ENCODE measurements around the gene RUBCNL. TPM values are rescaled to one million over a fixed set of nuclear protein-coding genes. Genes with fewer than 3 reads are reported as not detected.

The RUBCNL gene
- total RNA-seq, 1 donor from 2014 or later = 0.70 TPM

GRCh38 chr13:46347277-46347676, 39.8 kb downstream of the RUBCNL start:
- no peak for DNase-seq
- no peak for ATAC-seq (ENCODE audit: poor library complexity)
- intact Hi-C loops (cut with DNase I) = no loop called here

GRCh38 chr13:46345866-46346265, 41.2 kb downstream of the RUBCNL start:
- intact Hi-C loops (cut with DNase I) = no loop called here
- ATAC-seq (ENCODE audit: poor library complexity) = no peak
- no peak for DNase-seq

- DNase-seq = no peak
- ATAC-seq (ENCODE audit: poor library complexity) = no peak
- intact Hi-C loops (cut with DNase I) = no loop called here
These were observed 41.7 kb downstream of the RUBCNL start for GRCh38 chr13:46345398-46345797.

- ATAC-seq (ENCODE audit: poor library complexity) (no peak), DNase-seq (no peak)
- intact Hi-C loops (cut with DNase I) = no loop called here
These were observed 43.6 kb downstream of the RUBCNL start for GRCh38 chr13:46343279-46343994.

- DNase-seq (no peak), ATAC-seq (ENCODE audit: poor library complexity) (no peak)
- intact Hi-C loops (cut with DNase I) = no loop called here
These were observed 44.5 kb downstream of the RUBCNL start for GRCh38 chr13:46342538-46342937.

GRCh38 chr13:46341112-46341711, 45.8 kb downstream of the RUBCNL start:
- DNase-seq = no peak
- intact Hi-C loops (cut with DNase I) = no loop called here
- peak; percentile 57 for ATAC-seq (ENCODE audit: poor library complexity)

- intact Hi-C loops (cut with DNase I) = no loop called here
- DNase-seq (no peak), ATAC-seq (ENCODE audit: poor library complexity) (no peak)
These were observed 46.4 kb downstream of the RUBCNL start for GRCh38 chr13:46340631-46341111.

- no peak for ATAC-seq (ENCODE audit: poor library complexity)
- intact Hi-C loops (cut with DNase I) = no loop called here
- no peak for DNase-seq
These were observed 47.0 kb downstream of the RUBCNL start for GRCh38 chr13:46340011-46340410.

- ATAC-seq (ENCODE audit: poor library complexity) (peak; percentile 64), DNase-seq (peak; percentile 46)
These were observed 47.9 kb downstream of the RUBCNL start for GRCh38 chr13:46339035-46339666.

GRCh38 chr13:46337700-46338099, 49.4 kb downstream of the RUBCNL start:
- no peak for DNase-seq
- intact Hi-C loops (cut with DNase I) = no loop called here
- no peak for ATAC-seq (ENCODE audit: poor library complexity)

More at GRCh38 chr13:46339035-46339666, 47.9 kb downstream of the RUBCNL start:
- intact Hi-C loops (cut with DNase I) = no loop called here

GRCh38 chr13:46334035-46334822, 52.8 kb downstream of the RUBCNL start:
- intact Hi-C loops (cut with DNase I) = no loop called here
- ATAC-seq (ENCODE audit: poor library complexity) (no peak), DNase-seq (no peak)

GRCh38 chr13:46332772-46333171, 54.3 kb downstream of the RUBCNL start:
- ATAC-seq (ENCODE audit: poor library complexity) = no peak
- DNase-seq = no peak
- intact Hi-C loops (cut with DNase I) = no loop called here

GRCh38 chr13:46329624-46330023, 57.4 kb downstream of the RUBCNL start:
- DNase-seq (no peak), ATAC-seq (ENCODE audit: poor library complexity) (no peak)
- intact Hi-C loops (cut with DNase I) = no loop called here

GRCh38 chr13:46327246-46327645, 59.8 kb downstream of the RUBCNL start:
- intact Hi-C loops (cut with DNase I) = no loop called here
- DNase-seq = no peak
- ATAC-seq (ENCODE audit: poor library complexity) = no peak

GRCh38 chr13:46324976-46325375, 62.1 kb downstream of the RUBCNL start:
- DNase-seq (no peak), ATAC-seq (ENCODE audit: poor library complexity) (no peak)
- intact Hi-C loops (cut with DNase I) = no loop called here

- DNase-seq (peak; percentile 62), ATAC-seq (ENCODE audit: poor library complexity) (peak; percentile 73)
- intact Hi-C loops (cut with DNase I) = no loop called here
These were observed 65.4 kb downstream of the RUBCNL start for GRCh38 chr13:46321494-46322225.

GRCh38 chr13:46320821-46321220, 66.2 kb downstream of the RUBCNL start:
- no peak for DNase-seq
- intact Hi-C loops (cut with DNase I) = no loop called here
- ATAC-seq (ENCODE audit: poor library complexity) = no peak

GRCh38 chr13:46320406-46320805, 66.6 kb downstream of the RUBCNL start:
- DNase-seq (no peak), ATAC-seq (ENCODE audit: poor library complexity) (peak; percentile 31)
- intact Hi-C loops (cut with DNase I) = no loop called here

GRCh38 chr13:46318986-46319385, 68.1 kb downstream of the RUBCNL start:
- no peak for DNase-seq
- no peak for ATAC-seq (ENCODE audit: poor library complexity)
- intact Hi-C loops (cut with DNase I) = no loop called here
